WI38 (cell line): ENCODE measurements around the gene SIMC1.

Experiments
- H3K4me3 ChIP-seq: 2 replicates; pipeline ENCODE4 v1.5.1; 2011; ENCODE audit warnings: low read depth, mild to moderate bottlenecking, control low read depth, low read length
- TF ChIP-seq, protein P1 (sequence below): IDR thresholded peaks from 2 replicates; pipeline ENCODE4 v1.5.1; 2012; ENCODE audit warnings: low read depth, mild to moderate bottlenecking, control low read depth, low read length

Gene SIMC1

DNA sequence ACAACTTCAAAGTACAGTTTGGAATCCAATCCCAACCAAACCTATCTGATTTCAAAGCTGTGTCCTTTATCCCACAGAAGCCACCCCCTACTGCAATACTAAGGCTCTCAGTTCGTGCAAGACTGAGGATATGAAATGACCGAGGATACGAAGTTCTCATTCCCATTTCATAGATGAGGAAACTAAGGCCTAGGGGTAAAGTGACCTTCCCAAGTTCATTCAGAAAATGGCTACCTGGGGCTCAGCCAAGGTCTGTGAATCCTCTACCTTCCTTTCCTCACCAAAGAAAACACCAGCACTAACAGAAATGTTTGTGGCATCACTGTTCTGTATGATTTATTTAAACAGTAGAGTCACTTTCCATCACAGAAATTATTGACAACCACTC is 117.9 kb downstream of the SIMC1 start:
- TF ChIP-seq, protein P1, sequence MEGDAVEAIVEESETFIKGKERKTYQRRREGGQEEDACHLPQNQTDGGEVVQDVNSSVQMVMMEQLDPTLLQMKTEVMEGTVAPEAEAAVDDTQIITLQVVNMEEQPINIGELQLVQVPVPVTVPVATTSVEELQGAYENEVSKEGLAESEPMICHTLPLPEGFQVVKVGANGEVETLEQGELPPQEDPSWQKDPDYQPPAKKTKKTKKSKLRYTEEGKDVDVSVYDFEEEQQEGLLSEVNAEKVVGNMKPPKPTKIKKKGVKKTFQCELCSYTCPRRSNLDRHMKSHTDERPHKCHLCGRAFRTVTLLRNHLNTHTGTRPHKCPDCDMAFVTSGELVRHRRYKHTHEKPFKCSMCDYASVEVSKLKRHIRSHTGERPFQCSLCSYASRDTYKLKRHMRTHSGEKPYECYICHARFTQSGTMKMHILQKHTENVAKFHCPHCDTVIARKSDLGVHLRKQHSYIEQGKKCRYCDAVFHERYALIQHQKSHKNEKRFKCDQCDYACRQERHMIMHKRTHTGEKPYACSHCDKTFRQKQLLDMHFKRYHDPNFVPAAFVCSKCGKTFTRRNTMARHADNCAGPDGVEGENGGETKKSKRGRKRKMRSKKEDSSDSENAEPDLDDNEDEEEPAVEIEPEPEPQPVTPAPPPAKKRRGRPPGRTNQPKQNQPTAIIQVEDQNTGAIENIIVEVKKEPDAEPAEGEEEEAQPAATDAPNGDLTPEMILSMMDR = no peak
- no peak overlapping the region for H3K4me3 ChIP-seq

DNA sequence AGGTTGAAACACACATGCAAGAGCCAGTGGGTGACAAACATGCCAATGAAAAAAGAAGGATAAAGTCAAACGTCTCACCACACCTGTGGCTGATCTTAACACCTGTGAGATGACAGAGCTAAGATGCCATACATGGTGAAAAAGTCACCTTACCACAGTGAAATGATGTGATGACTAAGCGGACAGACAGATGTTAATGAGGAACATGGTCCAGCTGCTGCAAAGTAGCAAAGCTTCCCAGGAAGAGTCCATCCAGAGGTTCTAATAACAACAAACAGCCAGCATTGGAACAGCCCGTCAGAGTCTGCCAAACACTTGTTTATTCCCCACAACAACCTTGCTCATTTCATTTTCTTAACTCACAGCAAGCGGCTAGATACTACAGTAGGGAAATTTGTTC is 121.4 kb downstream of the SIMC1 start:
- TF ChIP-seq, protein P1 = no peak

DNA sequence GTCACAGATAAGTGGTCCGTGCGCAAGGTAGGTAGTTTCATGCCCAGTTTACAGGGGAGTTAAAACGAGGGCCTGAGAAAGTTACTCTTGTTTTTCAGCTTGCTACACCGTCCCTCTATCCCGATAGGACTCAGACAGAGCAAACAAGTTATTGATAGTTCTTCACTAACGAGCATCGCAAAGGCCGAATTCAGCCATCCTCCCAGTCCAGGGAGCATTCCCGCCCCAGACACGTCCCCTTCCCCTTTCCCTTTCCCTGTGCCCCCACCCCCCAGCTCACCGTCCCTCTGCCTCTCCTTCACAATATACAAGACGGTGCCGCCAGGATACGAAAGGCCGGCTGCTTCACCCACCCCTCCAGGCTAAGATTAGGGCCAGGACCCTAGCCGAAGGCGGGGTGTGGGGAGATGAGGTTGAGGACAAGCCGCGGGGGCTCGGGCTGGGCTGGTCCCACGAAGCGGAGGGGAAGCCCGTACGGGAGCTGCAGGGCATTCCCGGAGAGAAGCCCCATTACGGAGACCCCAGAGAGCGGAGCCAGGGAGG is 122.7 kb downstream of the SIMC1 start:
- TF ChIP-seq, protein P1 = no peak

More for the DNA sequence above, 121.4 kb downstream of the SIMC1 start:
- 0 out of 2 replicates have a peak overlapping the region, but pooled peaks have one; percentile 14 for H3K4me3 ChIP-seq

GRCh38 chr5:176361437-176362232 is 123.4 kb downstream of the SIMC1 start, which contains the start of gene KIAA1191:
Gene KIAA1191, minus strand, starts transcription at chr5:176361764. Its CDS starts 2,256 bp downstream, at chr5:176359508.
- TF ChIP-seq, protein P1 = no peak
- peak within 1 kb of the TSS; percentile 96 for H3K4me3 ChIP-seq

More for the DNA sequence above, 122.7 kb downstream of the SIMC1 start:
- H3K4me3 ChIP-seq = peak overlapping the region; percentile 96

- TF ChIP-seq, protein P1 = no peak
- H3K4me3 ChIP-seq = peak overlapping the region; percentile 96
Measured at GRCh38 chr5:176362233-176362490, 123.9 kb downstream of the SIMC1 start.

DNA sequence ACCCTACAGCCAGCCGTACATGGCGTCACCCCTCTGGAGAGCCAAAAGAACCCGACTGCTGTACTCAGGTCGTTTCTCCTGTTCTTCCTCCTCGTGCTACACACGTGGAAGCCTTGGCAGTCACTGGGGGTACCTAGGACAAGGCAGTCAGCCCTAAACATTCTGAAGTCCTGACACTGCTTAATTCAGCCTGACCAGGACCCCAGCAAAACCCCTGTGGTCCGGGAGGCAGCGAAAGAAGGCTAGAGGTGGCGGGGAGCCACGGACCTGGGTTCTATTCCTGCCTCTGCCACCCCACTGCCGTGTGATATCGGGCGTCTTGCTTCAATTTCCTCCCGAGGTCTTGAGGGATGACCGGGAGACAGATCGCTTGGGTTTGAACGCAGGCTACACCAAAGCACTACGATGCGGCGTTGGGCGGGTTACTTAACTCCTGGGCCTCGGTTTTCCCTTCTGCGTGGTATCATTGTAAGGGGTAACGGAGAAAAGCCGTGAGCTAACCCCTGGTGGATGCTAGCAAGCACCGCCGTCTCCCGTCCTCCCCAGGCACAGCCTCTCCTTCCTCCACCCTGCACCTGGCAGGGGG is 126.6 kb downstream of the SIMC1 start:
- peak overlapping the region; percentile 63 for H3K4me3 ChIP-seq
- TF ChIP-seq, protein P1 = no peak
